ENCODE measurements around the gene THAP5. TPM values are rescaled to one million over a fixed set of nuclear protein-coding genes. Genes with fewer than 3 reads are reported as not detected.

Gene THAP5
- polyA plus RNA-seq, 3 donors = 3.0 to 10.7 (median 9.9) TPM

DNA sequence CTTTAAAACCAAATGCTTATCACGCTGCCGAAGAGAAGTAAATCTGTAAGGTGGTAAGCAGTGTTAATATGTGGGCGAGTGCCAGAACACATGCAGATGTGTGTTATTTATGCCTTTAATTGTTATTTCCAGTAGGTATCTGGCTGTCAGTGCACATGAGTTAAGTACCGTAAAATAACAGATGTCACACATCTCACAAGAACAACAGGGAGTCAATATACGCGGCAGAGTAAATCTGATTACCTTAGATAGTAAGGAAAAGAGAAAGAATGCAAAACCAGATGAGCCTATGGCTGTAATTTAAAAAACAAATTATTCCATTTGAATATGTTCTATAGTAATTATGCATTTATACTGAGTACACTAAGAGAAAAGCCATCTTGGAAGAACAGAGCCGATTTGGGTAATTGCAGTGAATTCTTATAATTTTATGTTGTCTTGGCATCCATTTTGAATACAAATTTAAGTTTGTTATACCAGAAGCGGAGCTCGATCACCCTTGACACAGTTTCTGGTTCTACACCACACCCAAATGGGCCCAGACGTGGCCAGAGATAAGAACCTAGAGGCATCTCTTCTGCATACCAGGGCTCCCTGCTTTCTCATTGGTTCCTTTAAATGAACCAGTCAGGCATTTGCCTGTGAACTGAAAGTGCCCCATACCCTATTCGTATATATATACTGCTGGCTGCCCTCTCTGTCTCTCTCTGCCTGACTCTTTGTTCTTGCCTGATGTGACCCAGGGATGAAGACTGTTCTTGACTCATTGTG, 35.0 kb upstream of the THAP5 start:
- DNase-seq = no peak
- no peak overlapping the region for H3K9ac ChIP-seq (ENCODE audit: insufficient read depth, low read length, poor library complexity, severe bottlenecking)
- H3K27ac ChIP-seq (ENCODE audit: low read depth in 1 of 2, low read length in 2 of 2) = no peak overlapping the region
- Mint-ChIP-seq H3K9me3 (no peaks in the 10 kb centered on the region), H3K27me3 (ENCODE audit: low read depth in 3 of 3) (peaks cover 5 to 8% (median 7%) of the 10 kb centered on the region in 3 donors), H3K36me3 (no peaks in the 10 kb centered on the region), H3K4me3 (no peak overlapping the region), H3K4me1 (no peaks in the 10 kb centered on the region), H3K27ac (no peak overlapping the region)
- no peaks in the 10 kb centered on the region for H3K4me1 ChIP-seq (ENCODE audit: control insufficient read depth in 1 of 2, insufficient read depth in 2 of 2, low read length in 2 of 2)
- H4K20me1 ChIP-seq (ENCODE audit: insufficient read depth, low read length) = no peaks in the 10 kb centered on the region
- H3K4me2 ChIP-seq (replicated peaks; ENCODE audit: extremely low read depth, low read length, poor library complexity, severe bottlenecking) = no peak overlapping the region
- WGBS (ENCODE audit: insufficient coverage) = 45% methylated on average over 2 of the region's 11 CpGs
- H3K27me3 ChIP-seq (ENCODE audit: control insufficient read depth in 2 of 2, insufficient read depth in 2 of 2, low read length in 2 of 2) = no peaks in the 10 kb centered on the region
- TF ChIP-seq, protein P1, sequence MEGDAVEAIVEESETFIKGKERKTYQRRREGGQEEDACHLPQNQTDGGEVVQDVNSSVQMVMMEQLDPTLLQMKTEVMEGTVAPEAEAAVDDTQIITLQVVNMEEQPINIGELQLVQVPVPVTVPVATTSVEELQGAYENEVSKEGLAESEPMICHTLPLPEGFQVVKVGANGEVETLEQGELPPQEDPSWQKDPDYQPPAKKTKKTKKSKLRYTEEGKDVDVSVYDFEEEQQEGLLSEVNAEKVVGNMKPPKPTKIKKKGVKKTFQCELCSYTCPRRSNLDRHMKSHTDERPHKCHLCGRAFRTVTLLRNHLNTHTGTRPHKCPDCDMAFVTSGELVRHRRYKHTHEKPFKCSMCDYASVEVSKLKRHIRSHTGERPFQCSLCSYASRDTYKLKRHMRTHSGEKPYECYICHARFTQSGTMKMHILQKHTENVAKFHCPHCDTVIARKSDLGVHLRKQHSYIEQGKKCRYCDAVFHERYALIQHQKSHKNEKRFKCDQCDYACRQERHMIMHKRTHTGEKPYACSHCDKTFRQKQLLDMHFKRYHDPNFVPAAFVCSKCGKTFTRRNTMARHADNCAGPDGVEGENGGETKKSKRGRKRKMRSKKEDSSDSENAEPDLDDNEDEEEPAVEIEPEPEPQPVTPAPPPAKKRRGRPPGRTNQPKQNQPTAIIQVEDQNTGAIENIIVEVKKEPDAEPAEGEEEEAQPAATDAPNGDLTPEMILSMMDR (IDR thresholded peaks at IDR 0.05) = no peak
- H3K36me3 ChIP-seq (replicated peaks in 1 of 2; ENCODE audit: control insufficient read depth in 1 of 2, insufficient read depth in 2 of 2, low read length in 2 of 2) = no peaks in the 10 kb centered on the region
- intact Hi-C loops (cut with micrococcal nuclease) = no loop called here
- H2AFZ ChIP-seq (ENCODE audit: insufficient read depth, low read depth, low read length, poor library complexity, severe bottlenecking) = no peak overlapping the region
- no peaks in the 10 kb centered on the region for H3K9me3 ChIP-seq (replicated peaks in 1 of 2; ENCODE audit: control insufficient read depth in 1 of 2, insufficient read depth in 1 of 2, low read length in 2 of 2)
- no peaks in the 10 kb centered on the region for H3K79me2 ChIP-seq (ENCODE audit: insufficient read depth, low read length)
- no peak overlapping the region for H3K4me3 ChIP-seq (replicated peaks in 1 of 3; ENCODE audit: low read depth in 2 of 3, low read length in 3 of 3)

DNA sequence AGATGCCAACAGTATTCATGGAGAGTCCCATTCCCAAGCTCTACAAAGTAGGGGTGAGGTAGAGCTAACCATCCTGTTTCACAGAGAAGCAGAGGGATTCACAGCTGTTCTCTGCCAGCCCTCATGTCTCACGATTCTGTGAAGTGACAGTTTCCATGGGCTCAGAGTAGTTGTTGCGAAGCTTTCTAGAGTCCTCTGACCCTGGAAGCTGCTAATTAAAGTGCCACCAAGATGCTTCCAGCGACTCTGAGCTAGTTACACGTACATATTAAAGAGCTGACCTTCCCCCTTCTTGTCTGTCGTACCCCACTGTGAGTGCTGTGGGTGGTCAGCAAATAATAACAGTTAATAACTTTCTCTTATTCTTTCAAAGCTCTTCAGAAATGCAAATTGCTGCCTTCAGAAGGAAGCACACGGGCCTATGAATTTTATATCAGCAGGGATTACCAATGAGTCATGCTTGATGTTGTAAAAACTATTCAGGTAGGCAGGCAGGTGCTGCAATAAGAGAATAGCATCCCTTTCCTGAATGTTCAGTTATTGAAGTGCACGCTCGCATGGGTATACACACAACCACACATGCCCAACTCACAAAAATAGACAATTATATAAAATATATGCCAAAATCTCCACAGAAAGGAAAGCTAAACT, 34.3 kb upstream of the THAP5 start:
- Histone ChIP-seq H4K20me1 (ENCODE audit: insufficient read depth, low read length) (no peaks in the 10 kb centered on the region), H3K27ac (ENCODE audit: low read depth in 1 of 2, low read length in 2 of 2) (no peak overlapping the region), H3K4me3 (replicated peaks in 1 of 3; ENCODE audit: low read depth in 2 of 3, low read length in 3 of 3) (no peak overlapping the region), H3K27me3 (ENCODE audit: control insufficient read depth in 2 of 2, insufficient read depth in 2 of 2, low read length in 2 of 2) (no peaks in the 10 kb centered on the region), H3K4me2 (replicated peaks; ENCODE audit: extremely low read depth, low read length, poor library complexity, severe bottlenecking) (no peak overlapping the region), H3K79me2 (ENCODE audit: insufficient read depth, low read length) (no peaks in the 10 kb centered on the region), H3K4me1 (ENCODE audit: control insufficient read depth in 1 of 2, insufficient read depth in 2 of 2, low read length in 2 of 2) (no peaks in the 10 kb centered on the region), H3K36me3 (replicated peaks in 1 of 2; ENCODE audit: control insufficient read depth in 1 of 2, insufficient read depth in 2 of 2, low read length in 2 of 2) (no peaks in the 10 kb centered on the region), H2AFZ (ENCODE audit: insufficient read depth, low read depth, low read length, poor library complexity, severe bottlenecking) (no peak overlapping the region), H3K9ac (ENCODE audit: insufficient read depth, low read length, poor library complexity, severe bottlenecking) (no peak overlapping the region), H3K9me3 (replicated peaks in 1 of 2; ENCODE audit: control insufficient read depth in 1 of 2, insufficient read depth in 1 of 2, low read length in 2 of 2) (no peaks in the 10 kb centered on the region)
- DNase-seq = no peak
- H3K4me3 Mint-ChIP-seq = no peak overlapping the region
- H3K4me1 Mint-ChIP-seq = no peaks in the 10 kb centered on the region
- WGBS (ENCODE audit: insufficient coverage) = 92% methylated on average over 2 of the region's 8 CpGs
- H3K27me3 Mint-ChIP-seq (ENCODE audit: low read depth in 3 of 3) = peaks cover 3 to 9% (median 8%) of the 10 kb centered on the region in 3 donors
- intact Hi-C loops (cut with micrococcal nuclease) = no loop called here
- H3K36me3 Mint-ChIP-seq = no peaks in the 10 kb centered on the region
- H3K9me3 Mint-ChIP-seq = no peaks in the 10 kb centered on the region
- H3K27ac Mint-ChIP-seq = no peak overlapping the region
- TF ChIP-seq, protein P1 (IDR thresholded peaks at IDR 0.05) = no peak

Data from CD14-positive monocyte (primary cell).